Measurements from ENCODE around the gene SATB1. TPM values are rescaled to one million over a fixed set of nuclear protein-coding genes. Genes with fewer than 3 reads are reported as not detected.

Gene SATB1
- total RNA-seq, 1 experiment from 2014 or later = 16.6 TPM

- H3K4me3 Mint-ChIP-seq (ENCODE audit: low read depth, unreplicated experiment) = no peak overlapping the region
- no peaks in the 10 kb centered on the region for H3K9me3 Mint-ChIP-seq (ENCODE audit: low read depth, unreplicated experiment)
- H3K36me3 Mint-ChIP-seq (ENCODE audit: insufficient read depth, unreplicated experiment) = peaks cover 4% of the 10 kb centered on the region
- no peaks in the 10 kb centered on the region for H3K27me3 Mint-ChIP-seq (ENCODE audit: unreplicated experiment)
- no peak for DNase-seq
- no TSS peak for BruUV-seq (replicated peaks)
- H3K27ac Mint-ChIP-seq (ENCODE audit: unreplicated experiment) = no peak overlapping the region
- CTCF ChIA-PET = no interaction called here
- no peak for TF ChIP-seq CTCF (IDR thresholded peaks at IDR 0.05; ENCODE audit: unreplicated experiment)
- intact Hi-C loops (cut with micrococcal nuclease; ENCODE audit: unreplicated experiment) = no loop called here
- no peaks in the 10 kb centered on the region for H3K4me1 Mint-ChIP-seq (ENCODE audit: low read depth, unreplicated experiment)
Measured at GRCh38 chr3:18415839-18416238, 9.3 kb downstream of the SATB1 start.

GRCh38 chr3:18415167-18415566 lies 10.0 kb downstream of the SATB1 start:
- no TSS peak for BruUV-seq (replicated peaks)
- H3K27me3 Mint-ChIP-seq (ENCODE audit: unreplicated experiment) = no peaks in the 10 kb centered on the region
- no peak overlapping the region for H3K4me3 Mint-ChIP-seq (ENCODE audit: low read depth, unreplicated experiment)
- TF ChIP-seq CTCF (IDR thresholded peaks at IDR 0.05; ENCODE audit: unreplicated experiment) = no peak
- CTCF ChIA-PET = no interaction called here
- intact Hi-C loops (cut with micrococcal nuclease; ENCODE audit: unreplicated experiment) = no loop called here
- DNase-seq = no peak
- no peaks in the 10 kb centered on the region for H3K9me3 Mint-ChIP-seq (ENCODE audit: low read depth, unreplicated experiment)
- peaks cover 3% of the 10 kb centered on the region for H3K36me3 Mint-ChIP-seq (ENCODE audit: insufficient read depth, unreplicated experiment)
- H3K4me1 Mint-ChIP-seq (ENCODE audit: low read depth, unreplicated experiment) = no peaks in the 10 kb centered on the region
- H3K27ac Mint-ChIP-seq (ENCODE audit: unreplicated experiment) = no peak overlapping the region

GRCh38 chr3:18412684-18413083 lies 12.5 kb downstream of the SATB1 start:
- H3K27me3 Mint-ChIP-seq (ENCODE audit: unreplicated experiment) = no peaks in the 10 kb centered on the region
- H3K9me3 Mint-ChIP-seq (ENCODE audit: low read depth, unreplicated experiment) = no peaks in the 10 kb centered on the region
- BruUV-seq (replicated peaks) = no TSS peak
- no peak for TF ChIP-seq CTCF (IDR thresholded peaks at IDR 0.05; ENCODE audit: unreplicated experiment)
- no peak for DNase-seq
- H3K27ac Mint-ChIP-seq (ENCODE audit: unreplicated experiment) = no peak overlapping the region
- H3K4me1 Mint-ChIP-seq (ENCODE audit: low read depth, unreplicated experiment) = no peaks in the 10 kb centered on the region
- no peaks in the 10 kb centered on the region for H3K36me3 Mint-ChIP-seq (ENCODE audit: insufficient read depth, unreplicated experiment)
- CTCF ChIA-PET = no interaction called here
- intact Hi-C loops (cut with micrococcal nuclease; ENCODE audit: unreplicated experiment) = no loop called here
- no peak overlapping the region for H3K4me3 Mint-ChIP-seq (ENCODE audit: low read depth, unreplicated experiment)

GRCh38 chr3:18411541-18411940 lies 13.6 kb downstream of the SATB1 start:
- no peaks in the 10 kb centered on the region for H3K27me3 Mint-ChIP-seq (ENCODE audit: unreplicated experiment)

More at GRCh38 chr3:18411541-18411940, 13.6 kb downstream of the SATB1 start:
- Mint-ChIP-seq H3K4me3 (ENCODE audit: low read depth, unreplicated experiment) (no peak overlapping the region), H3K9me3 (ENCODE audit: low read depth, unreplicated experiment) (no peaks in the 10 kb centered on the region), H3K27ac (ENCODE audit: unreplicated experiment) (no peak overlapping the region), H3K36me3 (ENCODE audit: insufficient read depth, unreplicated experiment) (no peaks in the 10 kb centered on the region), H3K4me1 (ENCODE audit: low read depth, unreplicated experiment) (no peaks in the 10 kb centered on the region)
- BruUV-seq (replicated peaks) = no TSS peak
- no peak for DNase-seq
- CTCF ChIA-PET = no interaction called here
- intact Hi-C loops (cut with micrococcal nuclease; ENCODE audit: unreplicated experiment) = no loop called here
- TF ChIP-seq CTCF (IDR thresholded peaks at IDR 0.05; ENCODE audit: unreplicated experiment) = no peak

Measured in Calu3 (cell line).